HG02678 (cell line): Measurements from ENCODE around the gene UNC5CL.

Source experiments
- ATAC-seq: cut with Tn5 transposase; IDR thresholded peaks from one replicate; pipeline ENCODE4 v1.9.1; 2021; ENCODE audit warnings: mild to moderate bottlenecking, moderate library complexity; ENCODE audit not compliant: unreplicated experiment

The UNC5CL gene

DNA sequence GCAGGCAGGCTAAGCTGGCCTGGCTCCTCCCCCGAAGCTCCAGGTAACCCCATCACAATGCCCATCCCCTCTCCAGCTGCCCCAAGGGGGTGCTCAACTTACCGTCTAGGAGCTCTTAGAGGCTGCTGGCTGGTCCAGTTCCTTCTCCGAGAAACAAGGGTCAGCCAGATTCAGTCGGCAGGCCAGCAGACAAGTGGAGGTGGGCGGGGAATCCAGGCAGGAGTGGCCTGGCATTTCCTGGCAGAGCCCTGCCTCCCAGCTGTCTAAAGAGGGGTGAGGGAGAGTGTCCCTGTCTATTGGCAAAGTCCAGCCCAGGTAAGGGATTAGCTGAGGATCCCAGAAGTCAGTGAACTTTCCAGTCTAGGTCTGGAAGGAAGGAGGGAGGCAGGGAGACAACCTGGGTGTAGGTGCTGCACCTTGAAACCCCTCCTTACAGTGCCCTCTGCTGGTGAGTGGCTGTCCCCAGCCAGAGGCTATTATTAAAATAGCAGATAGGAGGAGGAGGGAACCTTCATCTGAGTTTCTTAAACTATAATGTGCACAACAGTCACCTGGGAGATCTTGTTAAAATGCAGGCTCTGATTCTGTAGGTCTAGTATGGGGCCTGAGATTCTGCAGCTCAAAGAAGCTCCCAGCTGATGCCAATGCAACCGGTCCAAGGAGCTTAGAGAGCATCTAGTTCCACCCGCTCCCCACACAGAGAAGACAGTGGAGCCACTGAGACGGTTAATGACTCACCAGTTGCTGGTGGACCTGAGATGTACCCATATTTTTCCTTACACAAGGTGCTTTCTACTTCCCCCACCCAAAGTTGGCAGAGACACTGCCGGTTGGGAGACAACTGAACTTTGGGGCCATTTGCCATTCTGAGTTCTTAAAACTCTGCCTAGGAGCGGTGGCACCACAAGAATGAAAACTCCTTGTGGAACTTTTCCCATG is at the start of gene UNC5CL:
UNC5CL (minus strand) TSS at position 162 of the 939 bp plus-strand sequence. CDS start 4,147 bp downstream, outside the sequence.
- ATAC-seq: no peak

GRCh38 chr6:41088451-41088850 is 49.4 kb upstream of the UNC5CL start:
- ATAC-seq: no peak

- ATAC-seq: no peak
These were observed 46.2 kb upstream of the UNC5CL start for GRCh38 chr6:41085182-41085581.

DNA sequence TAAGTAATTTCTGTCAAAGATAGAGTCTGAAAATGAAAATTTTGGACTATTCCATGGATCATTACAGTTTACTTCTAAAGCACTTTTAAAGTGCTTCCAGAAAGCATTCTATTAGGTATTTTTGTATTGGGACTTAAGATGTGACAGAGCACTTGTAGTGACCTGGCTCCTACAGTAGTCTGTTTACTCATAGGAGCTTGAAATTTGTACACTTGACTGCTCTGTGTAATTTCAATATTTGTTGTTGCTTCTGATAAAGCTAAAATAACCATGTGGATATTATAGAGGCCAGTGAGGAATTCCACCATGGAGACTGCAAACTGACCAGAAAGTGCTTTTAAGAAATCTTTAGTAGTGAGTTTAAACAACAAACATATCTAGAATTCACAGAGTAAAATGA is 44.1 kb upstream of the UNC5CL start:
- ATAC-seq: no peak

DNA sequence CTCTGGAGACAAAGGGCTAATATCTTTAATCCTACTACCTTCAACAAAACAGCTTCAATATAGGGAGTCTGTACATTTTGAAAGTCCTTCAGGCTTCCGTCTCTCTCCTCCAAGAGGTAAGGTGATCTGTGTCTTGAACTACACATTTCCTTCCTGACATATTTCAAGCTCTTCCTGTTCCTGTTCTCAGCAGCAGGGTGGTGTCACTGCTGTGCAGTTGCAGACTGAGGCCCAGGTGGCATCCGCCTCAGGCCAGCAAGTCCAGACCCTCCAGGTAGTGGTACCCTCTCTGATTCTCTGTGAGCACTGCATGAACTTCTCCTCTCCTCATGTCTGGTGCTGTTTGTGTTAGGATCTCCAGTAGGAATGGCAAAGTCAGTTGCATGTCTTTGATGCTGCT is 41.6 kb upstream of the UNC5CL start:
- ATAC-seq: no peak

GRCh38 chr6:41079080-41079479 is 40.1 kb upstream of the UNC5CL start:
- ATAC-seq: no peak

DNA sequence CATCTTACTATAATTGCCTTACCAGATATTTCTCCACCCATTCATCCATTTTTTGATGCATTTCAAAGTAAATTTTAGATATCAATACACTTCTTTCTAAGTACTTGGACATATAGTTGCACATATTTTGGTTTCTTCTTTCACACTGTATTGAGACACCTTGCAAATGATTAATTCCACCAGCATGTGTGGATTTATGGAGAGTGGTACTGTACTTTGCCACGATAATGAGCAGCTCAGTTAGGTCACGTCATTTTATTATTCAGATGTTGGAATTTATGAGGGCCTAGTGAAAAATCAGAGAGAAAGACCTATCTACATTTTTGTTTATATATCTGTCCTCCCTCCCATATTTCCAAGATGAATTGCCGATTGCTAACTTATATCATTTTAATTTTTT is 39.1 kb upstream of the UNC5CL start:
- ATAC-seq: no peak

GRCh38 chr6:41077536-41077935 is 38.5 kb upstream of the UNC5CL start:
- ATAC-seq: no peak

- no peak for ATAC-seq
These were observed 36.9 kb upstream of the UNC5CL start for GRCh38 chr6:41075651-41076626.

GRCh38 chr6:41074692-41075436 is 35.8 kb upstream of the UNC5CL start:
- ATAC-seq: no peak

DNA sequence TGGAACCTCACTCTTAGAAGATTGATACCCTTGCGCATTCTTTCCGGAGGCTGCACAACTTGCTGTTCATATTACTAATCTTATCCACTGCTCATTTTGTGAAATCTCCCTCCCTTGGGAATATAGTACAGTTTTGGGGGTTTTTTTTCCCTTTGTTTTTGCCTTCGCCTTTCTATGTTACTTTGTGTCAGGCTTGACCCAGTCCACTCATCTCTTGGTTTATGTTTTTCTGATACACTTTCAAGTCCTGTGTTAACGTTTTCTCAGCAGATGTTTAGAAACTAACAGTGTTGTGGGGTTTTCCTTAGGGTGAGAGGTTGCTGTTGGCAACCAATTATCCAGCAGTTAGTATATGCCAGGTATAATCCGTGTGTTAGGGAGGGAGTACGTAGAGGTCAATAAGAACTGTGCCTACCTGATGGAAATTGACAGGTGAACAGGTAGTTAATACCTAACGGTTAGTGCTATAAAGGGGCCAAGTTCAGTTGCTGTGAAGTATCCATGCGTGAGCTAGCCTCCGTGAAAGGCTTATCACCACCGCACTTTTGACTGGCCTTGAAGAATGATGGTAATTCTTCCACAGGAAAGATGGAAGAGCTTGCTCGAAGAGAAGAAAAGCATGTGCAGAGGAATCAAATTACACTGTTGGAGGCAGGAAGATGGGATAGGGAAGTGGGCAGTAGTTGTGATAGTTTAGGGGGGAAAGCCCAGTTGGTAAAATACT is 35.1 kb upstream of the UNC5CL start:
- ATAC-seq: no peak

DNA sequence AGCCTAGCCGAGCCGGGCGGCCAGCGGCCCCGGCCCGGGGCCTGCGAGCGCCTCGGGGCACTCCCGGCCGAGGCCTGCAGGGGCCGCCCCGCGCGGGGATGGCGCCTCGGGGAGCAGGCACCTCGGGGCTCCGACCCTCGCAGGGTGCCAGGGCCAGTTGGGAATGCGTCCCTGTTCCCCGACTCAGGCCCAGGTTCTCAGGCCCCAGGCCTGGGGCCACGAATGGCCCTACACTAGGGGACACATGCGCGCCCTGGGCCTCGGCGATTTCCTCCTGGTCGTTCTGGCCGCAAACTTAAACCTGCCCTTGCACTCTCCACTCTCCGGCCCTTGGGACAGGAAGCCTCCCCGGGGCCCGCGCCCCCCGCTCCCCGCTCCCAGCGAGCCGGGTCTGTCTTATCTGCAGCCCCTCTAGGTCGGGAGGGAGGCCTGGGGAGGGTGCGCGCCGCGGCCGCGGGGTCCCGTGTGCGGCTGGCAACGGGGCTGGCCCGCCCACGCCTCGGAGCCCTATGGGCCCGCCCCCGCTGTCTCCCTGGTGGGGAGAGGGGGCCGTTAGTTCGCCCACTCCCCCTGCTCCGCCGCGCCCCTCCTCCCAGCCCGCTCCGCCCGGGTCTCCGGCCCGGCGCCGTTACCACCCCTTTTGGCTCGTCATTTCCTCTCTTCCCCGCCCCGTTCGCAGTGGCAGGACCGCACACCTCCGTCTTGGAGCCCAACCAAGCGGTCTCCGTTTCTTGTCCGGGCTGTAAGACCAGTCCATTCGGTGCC is 34.4 kb upstream of the UNC5CL start:
- peak; percentile 33 for ATAC-seq

- peak; percentile 63 for ATAC-seq
These were observed 33.8 kb upstream of the UNC5CL start, which contains the start of gene NFYA for GRCh38 chr6:41072836-41073202. NFYA (plus strand) TSS chr6:41072974; CDS start chr6:41079090, 6,116 bp downstream.

- peak; percentile 63 for ATAC-seq
These were observed 33.2 kb upstream of the UNC5CL start, which contains the start of gene OARD1 for GRCh38 chr6:41071923-41072835. OARD1 (minus strand) TSS chr6:41072356; CDS start chr6:41071634, 722 bp downstream.

- ATAC-seq: no peak
These were observed 32.5 kb upstream of the UNC5CL start for GRCh38 chr6:41071501-41071922.

- no peak for ATAC-seq
These were observed 27.9 kb upstream of the UNC5CL start for GRCh38 chr6:41066867-41067304.

- ATAC-seq: no peak
These were observed 26.6 kb upstream of the UNC5CL start for GRCh38 chr6:41065550-41066026.

DNA sequence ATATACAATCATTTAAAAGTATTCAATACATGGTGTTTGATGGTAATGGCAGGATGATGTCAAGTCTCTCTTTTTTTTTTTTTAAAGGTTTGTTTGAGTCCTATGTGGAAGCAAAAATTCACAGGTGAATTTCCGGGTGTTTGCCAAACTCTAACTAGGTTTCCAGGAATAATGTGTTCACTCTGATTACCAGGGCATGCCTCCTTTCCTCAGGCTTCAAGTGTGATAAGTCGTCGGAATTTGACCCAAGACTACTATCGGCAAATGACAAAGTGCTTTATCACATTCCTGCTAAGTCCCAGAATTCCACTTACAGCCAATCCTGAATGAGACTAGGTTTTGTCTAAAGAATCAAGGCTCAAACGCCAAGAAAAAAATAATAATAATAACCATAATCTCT is 25.8 kb upstream of the UNC5CL start:
- no peak for ATAC-seq
